NCI-H2171 (cell line): ENCODE results near the gene PIK3IP1.
A peak's percentile ranks its signal among the peaks of the same experiment; 100 is the strongest.

ENCODE experiments used
- DNase-seq: peaks from one replicate; lab custom pipeline; 2025; lab: John Stamatoyannopoulos, UW

Gene PIK3IP1

GRCh38 chr22:31308181-31308580 lies 15.9 kb upstream of the PIK3IP1 start:
- DNase-seq, result no peak

- DNase-seq, result no peak
Observed at GRCh38 chr22:31305194-31305593, 12.9 kb upstream of the PIK3IP1 start.

- DNase-seq, result no peak
Observed at GRCh38 chr22:31302537-31302936, 10.2 kb upstream of the PIK3IP1 start.

GRCh38 chr22:31302006-31302405 lies 9.7 kb upstream of the PIK3IP1 start:
- DNase-seq, result no peak

- DNase-seq, result no peak
Observed at GRCh38 chr22:31300896-31301295, 8.6 kb upstream of the PIK3IP1 start.

- no peak for DNase-seq
Observed at GRCh38 chr22:31295831-31296657, 3.8 kb upstream of the PIK3IP1 start.

- DNase-seq, result no peak
Observed at GRCh38 chr22:31295360-31295759, 3.1 kb upstream of the PIK3IP1 start.

- DNase-seq, result no peak
Observed at GRCh38 chr22:31291481-31292235, 630 bp downstream of the PIK3IP1 start.

- DNase-seq, result peak; percentile 92
Observed at GRCh38 chr22:31290494-31291471, 1.5 kb downstream of the PIK3IP1 start.

GRCh38 chr22:31289344-31289743 lies 2.9 kb downstream of the PIK3IP1 start:
- no peak for DNase-seq

GRCh38 chr22:31288496-31289240 lies 3.6 kb downstream of the PIK3IP1 start:
- DNase-seq, result no peak

GRCh38 chr22:31287818-31288495 lies 4.3 kb downstream of the PIK3IP1 start:
- DNase-seq, result no peak

- DNase-seq, result no peak
Observed at GRCh38 chr22:31286360-31287255, 5.7 kb downstream of the PIK3IP1 start.

- peak; percentile 80 for DNase-seq
Observed at GRCh38 chr22:31284281-31285155, 7.8 kb downstream of the PIK3IP1 start.

- no peak for DNase-seq
Observed at GRCh38 chr22:31282748-31283468, 9.4 kb downstream of the PIK3IP1 start.

- DNase-seq, result no peak
Observed at GRCh38 chr22:31281733-31282132, 10.6 kb downstream of the PIK3IP1 start.

GRCh38 chr22:31279821-31280505 lies 12.3 kb downstream of the PIK3IP1 start:
- DNase-seq, result no peak

- no peak for DNase-seq
Observed at GRCh38 chr22:31279327-31279669, 13.0 kb downstream of the PIK3IP1 start.
